Left lobe of liver (tissue), 2 donors: Measurements from ENCODE around the gene SEPSECS. TPM values are rescaled to one million over a fixed set of nuclear protein-coding genes. Genes with fewer than 3 reads are reported as not detected.
A peak's percentile ranks its signal among the peaks of the same experiment; 100 is the strongest.

Experiments used
- ATAC-seq: fragments of 200-7000 bp; cut with Tn5 transposase; one replicate; pipeline ENCODE4 v1.9.1; 2020; ENCODE audit warnings: mild to moderate bottlenecking, moderate library complexity
- DNase-seq: peaks from one replicate; pipeline ENCODE4 v3.0.0-alpha.2; 2020; ENCODE audit warnings: low spot score
- total RNA-seq: library from RNA; stranded (reverse); gene quantifications from one replicate; pipeline ENCODE4 v1.2.1, GENCODE V29; 2021
- donor health status: DM: no; HTN: no; CAD: no; lungs with moderate emphysema.
- donor health status: DM: no; HTN: yes; CAD: no.

SEPSECS gene
- total RNA-seq, 1 donor from 2014 or later: 24.9 TPM

DNA sequence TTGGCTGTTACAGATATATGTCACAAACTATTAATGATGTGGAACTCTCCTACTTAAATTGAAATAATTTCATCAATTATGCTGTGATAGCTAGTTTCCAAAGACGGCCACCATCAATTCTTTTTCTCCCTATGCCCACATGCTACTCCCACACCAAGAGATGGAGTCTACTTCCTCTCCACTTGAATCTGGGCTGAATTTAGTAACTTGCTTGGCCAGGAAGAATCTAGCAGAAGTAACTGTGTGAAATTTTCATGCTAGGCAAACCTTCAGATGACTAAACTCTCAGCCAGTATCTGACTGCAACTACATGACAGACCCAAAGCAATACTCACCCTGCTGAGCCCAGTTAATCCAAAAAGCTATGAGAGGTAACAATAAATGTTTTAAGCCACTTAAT lies 3.2 kb downstream of the SEPSECS start:
- no peak for ATAC-seq
- DNase-seq: no peak

GRCh38 chr4:25155947-25156346 lies 4.3 kb downstream of the SEPSECS start:
- no peak for ATAC-seq
- no peak for DNase-seq

- ATAC-seq (peak; percentile 87), DNase-seq (peak; percentile 63)
Measured at GRCh38 chr4:25154594-25155265, 5.5 kb downstream of the SEPSECS start.

DNA sequence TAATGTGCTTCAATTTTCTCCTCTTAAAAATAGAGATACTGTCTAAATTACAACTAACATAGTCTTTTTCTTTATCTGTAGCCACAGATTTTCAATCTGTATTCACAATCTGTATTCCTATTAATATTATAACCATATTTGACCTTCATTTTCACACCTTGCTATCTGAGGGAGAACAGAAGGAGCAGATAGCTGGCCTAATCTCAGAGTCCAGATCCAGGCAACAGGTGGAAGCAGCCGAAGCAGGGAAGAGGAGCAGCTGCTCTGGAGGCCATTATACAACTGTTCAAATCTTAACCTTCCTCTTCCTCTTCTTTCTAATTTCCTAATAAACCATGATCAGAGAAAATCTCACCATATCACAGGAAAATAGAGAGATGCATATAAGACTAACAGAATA lies 14.2 kb downstream of the SEPSECS start:
- ATAC-seq: no peak

DNA sequence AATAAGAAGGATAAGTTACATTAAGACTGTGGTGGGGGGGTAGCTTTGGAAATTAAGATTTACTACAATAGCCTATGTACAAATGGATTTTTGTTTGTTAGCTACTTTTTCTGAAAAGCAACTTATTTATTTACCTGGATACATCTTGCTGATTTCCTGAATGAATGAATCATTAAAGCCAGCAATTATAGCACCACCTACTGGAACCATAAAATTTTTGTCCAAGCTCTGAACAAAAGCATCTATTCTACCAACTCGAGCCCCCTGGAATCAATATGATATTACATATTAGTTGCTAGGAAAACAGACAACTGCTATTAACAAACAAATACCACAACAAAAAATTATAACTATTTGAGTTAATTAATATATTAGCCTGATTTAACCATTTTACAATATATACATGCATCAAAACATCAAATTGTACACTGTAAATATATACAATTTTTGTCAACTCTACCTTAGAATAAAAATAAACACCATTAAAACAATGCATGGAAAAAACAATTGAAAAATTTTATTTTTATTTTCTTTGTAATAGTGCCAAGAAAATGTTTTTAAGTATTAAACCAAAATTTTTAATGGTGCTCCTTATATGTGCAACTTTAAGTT lies 15.3 kb downstream of the SEPSECS start:
- ATAC-seq (peak; percentile 42), DNase-seq (no peak)

More for the DNA sequence above, 14.2 kb downstream of the SEPSECS start:
- no peak for DNase-seq

- ATAC-seq: no peak
- DNase-seq: no peak
Measured at GRCh38 chr4:25142468-25142867, 17.8 kb downstream of the SEPSECS start.

DNA sequence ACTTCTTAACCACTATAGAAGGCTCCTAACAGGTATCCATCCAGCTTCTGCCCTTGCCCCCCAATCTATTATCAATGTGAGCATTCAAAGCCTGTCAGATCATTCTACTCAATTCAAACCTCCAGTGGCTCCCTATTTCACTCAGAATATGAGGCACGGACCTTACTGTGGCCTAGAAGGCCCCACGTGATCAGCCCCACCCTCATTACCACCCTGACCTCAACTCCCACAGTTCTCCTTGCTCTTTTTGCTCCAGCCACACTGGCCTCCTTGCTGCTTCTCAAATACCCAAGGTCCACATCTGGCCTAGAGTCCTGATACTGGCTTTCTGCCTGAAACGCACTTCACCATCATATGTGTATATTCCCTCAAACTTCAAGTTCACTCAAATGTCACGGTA lies 18.7 kb downstream of the SEPSECS start:
- DNase-seq (no peak), ATAC-seq (no peak)

DNA sequence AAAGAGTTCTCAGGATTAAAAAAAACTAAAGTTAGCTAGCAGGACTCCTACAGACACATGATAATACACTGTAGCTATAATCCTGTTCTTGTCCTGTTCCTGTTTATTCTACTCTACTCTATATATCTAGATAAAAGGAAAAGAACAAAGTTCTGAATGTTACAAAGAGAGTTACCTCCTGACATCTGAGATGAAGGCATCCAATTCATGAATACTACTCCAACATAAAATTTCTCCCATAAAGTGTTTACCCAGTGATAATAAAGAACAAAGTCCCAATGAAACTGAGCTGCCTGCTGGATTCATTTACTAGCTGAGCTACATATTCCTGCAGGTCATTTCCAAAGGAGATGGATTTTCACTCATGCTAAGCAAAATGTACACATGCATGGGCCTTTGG lies 27.1 kb downstream of the SEPSECS start:
- DNase-seq: no peak
- ATAC-seq: no peak

DNA sequence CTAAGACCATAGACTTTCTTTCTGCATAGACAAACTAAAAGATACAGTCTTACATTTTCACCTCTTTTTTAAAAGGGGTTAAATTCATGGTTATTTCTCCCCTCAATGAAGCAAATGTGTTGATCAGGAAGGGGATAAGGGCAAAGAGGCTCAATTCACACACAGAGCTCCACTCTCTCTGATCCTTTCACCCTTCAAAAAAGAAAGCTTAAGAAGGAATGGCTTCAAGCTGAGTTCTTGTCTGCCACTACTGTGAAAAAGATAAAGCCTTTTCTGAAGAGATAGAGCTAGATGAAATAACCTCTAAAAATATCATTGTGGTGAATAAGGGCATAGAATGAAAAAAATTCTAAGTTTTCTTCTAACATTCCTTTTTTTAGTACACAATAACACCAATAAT lies 28.3 kb downstream of the SEPSECS start:
- DNase-seq: no peak
- no peak for ATAC-seq

GRCh38 chr4:25131381-25131780 lies 28.9 kb downstream of the SEPSECS start:
- no peak for ATAC-seq
- DNase-seq: no peak

- ATAC-seq: no peak
- no peak for DNase-seq
Measured at GRCh38 chr4:25129917-25130316, 30.3 kb downstream of the SEPSECS start.

- DNase-seq: no peak
- ATAC-seq: no peak
Measured at GRCh38 chr4:25128671-25129070, 31.6 kb downstream of the SEPSECS start.

DNA sequence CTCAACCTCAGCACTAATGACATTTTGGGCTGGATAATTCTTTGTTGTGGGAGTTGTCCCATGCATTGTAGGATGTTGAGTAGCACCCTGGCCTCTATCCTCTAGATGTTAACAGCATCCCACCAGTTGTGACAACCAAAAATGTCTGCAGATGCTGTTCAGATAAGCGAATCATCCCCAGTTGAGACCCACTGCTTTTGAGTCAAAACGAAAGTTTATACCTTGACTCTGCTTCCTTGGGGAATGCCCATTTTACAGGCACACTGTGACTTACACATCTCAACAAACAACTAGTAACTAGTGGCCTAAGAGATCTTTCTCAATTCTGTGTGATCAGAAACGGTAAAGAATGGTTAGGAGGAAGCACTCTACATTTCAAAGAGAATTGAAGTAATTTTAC lies 37.0 kb downstream of the SEPSECS start:
- DNase-seq (no peak), ATAC-seq (no peak)

DNA sequence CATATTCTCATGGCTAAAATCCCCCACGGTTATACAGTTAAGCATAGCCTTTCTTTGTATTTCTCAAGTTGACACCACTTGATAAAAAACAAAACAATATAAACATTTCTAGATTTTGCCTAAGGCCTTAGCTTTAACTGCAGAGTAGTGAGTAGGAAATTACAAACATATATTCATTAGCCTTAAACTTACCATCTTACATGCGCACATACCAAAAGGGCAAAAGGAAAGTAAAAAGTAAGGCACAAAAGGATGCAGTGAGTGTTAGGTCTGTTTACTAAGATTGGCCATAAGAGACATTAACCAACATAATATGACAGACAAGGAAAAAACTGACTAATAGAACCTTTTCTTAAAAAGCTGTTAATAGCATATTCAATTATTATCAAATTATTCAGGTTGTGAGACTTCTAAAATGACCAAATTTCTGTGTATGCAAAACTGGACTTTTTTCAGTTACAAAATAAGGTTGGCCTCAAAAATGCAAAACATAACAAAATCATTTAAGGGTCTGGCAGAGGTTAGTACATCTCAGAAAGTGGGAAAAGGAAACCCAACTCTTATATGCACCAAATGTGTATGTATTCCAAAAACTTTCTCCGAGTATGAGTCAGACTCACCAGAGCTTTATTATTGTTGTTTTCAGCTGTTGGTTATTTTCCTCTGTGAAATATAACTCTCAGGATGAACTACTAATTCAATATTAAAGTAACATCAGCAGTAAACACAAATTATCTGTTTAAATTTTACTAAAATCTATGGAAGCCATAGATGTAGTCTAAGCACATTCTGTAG lies 39.9 kb downstream of the SEPSECS start:
- no peak for ATAC-seq
- no peak for DNase-seq

- DNase-seq (no peak), ATAC-seq (no peak)
Measured at GRCh38 chr4:25117716-25118472, 42.4 kb downstream of the SEPSECS start.

GRCh38 chr4:25117274-25117673 lies 43.0 kb downstream of the SEPSECS start:
- no peak for DNase-seq
- no peak for ATAC-seq

DNA sequence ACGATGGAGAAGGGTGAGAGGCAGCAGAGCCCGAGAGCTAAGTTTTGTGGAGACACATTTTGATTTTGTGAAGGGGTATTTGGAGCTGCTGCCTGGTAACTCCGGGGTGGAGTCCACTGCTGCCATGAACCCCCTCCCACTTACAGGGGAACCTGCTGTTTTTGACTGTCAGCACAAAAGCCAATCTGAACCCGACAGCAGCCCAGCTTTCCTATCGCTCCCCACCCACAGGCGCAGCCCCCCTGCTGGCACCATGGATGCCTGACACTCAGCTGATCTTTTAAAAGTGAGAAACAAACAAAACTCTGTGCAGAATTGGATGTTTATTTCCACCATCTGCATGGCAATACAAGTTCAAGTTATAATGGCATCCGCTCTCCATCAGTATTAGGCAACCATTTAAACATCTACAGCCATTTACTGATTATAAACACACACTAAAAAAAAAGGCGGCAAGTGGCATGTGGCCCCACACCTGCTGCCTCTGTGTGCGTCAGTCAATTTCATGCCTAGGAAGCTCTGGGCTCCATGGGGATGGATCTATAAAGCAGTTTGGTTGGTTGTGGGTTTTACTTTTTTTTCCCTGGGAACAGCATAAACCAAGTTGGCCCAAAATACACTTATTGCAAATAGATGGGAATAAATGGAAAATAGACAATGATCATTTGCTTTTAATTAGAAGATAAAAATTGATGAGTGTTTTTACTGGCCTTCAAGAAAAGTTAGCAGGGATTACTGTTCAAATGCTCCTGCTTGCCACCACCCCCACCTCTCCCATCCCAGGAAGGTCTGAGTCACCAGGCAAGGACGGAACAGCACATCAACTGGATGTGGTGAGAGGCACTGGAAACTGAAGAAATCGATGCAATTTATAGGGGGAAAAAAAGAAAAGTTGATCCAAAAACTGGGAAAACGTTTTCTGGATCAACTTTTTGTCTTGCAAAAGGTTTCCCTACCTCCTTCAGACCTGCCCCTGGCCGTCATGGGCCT lies 46.0 kb downstream of the SEPSECS start:
- DNase-seq: no peak
- ATAC-seq: no peak

DNA sequence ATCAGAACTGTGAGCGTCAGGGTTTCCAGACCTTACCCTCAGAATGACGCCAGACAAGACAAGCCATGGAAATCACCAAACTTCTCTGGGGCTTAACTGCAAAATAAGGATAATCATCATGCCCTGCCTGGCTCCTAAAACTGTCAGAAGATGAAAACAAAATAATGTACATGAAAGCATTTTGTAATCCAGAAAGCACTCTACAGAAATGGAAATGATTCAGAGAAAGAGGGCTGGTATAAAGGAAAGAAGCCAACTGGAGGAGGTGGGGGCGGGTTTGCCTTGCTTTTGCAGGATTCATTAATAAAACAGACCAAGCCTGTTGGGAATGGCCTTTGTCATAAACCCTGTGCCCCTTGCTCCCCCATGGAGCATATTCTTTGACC lies 47.3 kb downstream of the SEPSECS start:
- no peak for ATAC-seq

DNA sequence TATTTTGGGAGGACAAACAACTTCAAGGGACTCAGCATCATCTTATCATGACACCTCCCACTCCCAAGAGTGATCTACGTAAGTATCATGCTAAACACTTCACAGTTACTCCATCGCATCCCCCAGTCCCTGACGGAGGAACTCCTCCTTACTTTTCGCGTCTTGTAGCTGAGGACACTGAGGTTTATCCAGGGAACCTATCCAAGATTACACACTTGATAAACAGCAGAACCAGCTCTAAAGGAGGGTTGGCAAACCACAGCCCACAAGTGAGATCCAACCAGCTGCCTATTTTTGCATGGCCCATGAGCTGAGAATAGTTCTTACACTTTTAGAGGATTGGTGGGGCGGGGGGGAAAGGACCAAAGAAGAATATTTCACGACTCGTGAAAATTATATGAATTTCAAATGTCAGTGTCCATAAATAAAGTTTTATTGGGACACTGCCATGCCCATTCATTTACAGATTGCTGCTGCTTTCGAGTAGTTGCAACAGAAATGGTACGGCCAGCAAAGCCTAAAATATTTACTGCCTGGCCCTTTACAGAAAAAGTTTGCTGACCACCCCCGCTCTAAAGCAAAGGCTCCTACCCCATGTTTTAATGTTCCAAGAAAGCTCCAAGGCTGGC lies 47.8 kb downstream of the SEPSECS start:
- no peak for ATAC-seq
- no peak for DNase-seq

More for the DNA sequence above, 47.3 kb downstream of the SEPSECS start:
- no peak for DNase-seq
